RWPE1 (cell line): Measurements from ENCODE around the gene SMTNL1.
A peak's percentile ranks its signal among the peaks of the same experiment; 100 is the strongest.

ENCODE experiments used
- CTCF ChIA-PET: fragments of 350-600 bp; sonication (Branson Sonifier 250); formaldehyde crosslinking; extraction: SDS; loops from one replicate; lab custom pipeline; 2021; lab: Yijun Ruan, JAX
- POLR2A ChIA-PET: fragments of 400-600 bp; formaldehyde crosslinking; extraction: SDS; loops from one replicate; lab custom pipeline; 2020; ENCODE audit warnings: antibody characterized with exemption; ENCODE audit not compliant: low non-redundant PET; lab: Yijun Ruan, JAX
- DNase-seq: peaks from one replicate; pipeline ENCODE4 v3.0.0; 2012; ENCODE audit warnings: low spot score
- H3K27ac ChIP-seq: fragments of 450-650 bp; 2 replicates; pipeline ENCODE4 v1.5.1; 2017
- CTCF ChIP-seq: fragments of 450-650 bp; conservative IDR thresholded peaks from 2 replicates; pipeline ENCODE4 v1.5.1; 2017; ENCODE audit warnings: low read depth, mild to moderate bottlenecking

Gene SMTNL1

GRCh38 chr11:57541169-57541568, 3.8 kb downstream of the SMTNL1 start:
- ChIA-PET CTCF (no interaction called here), POLR2A (no interaction called here)
- H3K27ac ChIP-seq, result no peak overlapping the region
- no peak for DNase-seq
- TF ChIP-seq CTCF, result no peak

DNA sequence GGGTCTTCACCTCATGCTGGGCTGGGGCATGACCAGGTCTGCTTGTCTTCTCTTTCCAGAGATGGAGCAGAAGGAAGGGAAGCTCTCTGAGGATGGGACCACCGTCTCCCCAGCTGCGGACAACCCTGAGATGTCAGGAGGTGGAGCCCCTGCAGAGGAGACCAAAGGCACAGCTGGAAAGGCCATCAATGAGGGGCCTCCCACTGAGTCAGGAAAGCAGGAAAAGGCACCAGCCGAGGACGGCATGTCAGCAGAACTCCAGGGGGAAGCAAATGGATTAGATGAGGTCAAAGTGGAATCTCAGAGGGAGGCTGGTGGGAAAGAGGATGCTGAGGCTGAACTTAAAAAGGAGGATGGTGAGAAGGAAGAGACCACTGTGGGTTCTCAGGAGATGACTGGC, 5.2 kb downstream of the SMTNL1 start:
- DNase-seq, result no peak
- CTCF ChIA-PET, result no interaction called here
- no peak overlapping the region for H3K27ac ChIP-seq
- POLR2A ChIA-PET, result no interaction called here
- TF ChIP-seq CTCF, result no peak

DNA sequence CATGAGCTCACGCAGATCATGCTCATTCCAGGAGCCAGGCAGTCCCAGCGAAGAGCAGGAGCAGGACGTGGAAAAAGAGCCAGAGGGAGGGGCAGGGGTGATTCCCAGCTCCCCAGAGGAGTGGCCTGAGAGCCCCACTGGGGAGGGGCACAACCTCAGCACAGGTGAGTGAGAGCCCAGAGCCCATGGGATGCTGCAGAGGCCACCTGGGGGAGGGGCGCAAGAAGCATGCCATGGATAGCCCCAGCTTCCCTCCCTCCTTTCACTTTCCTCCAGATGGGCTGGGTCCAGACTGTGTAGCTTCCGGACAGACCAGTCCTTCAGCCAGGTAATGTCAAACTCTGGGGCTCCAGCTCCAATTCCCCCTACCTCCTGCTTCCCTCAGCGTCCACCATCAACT, 6.2 kb downstream of the SMTNL1 start:
- DNase-seq, result no peak
- CTCF ChIA-PET, result interaction anchor here (1.7 kb wide), 1 partner anchor 17 kb away, joined by 7 read pairs; no protein-coding TSS in a partner anchor
- no peak overlapping the region for H3K27ac ChIP-seq
- no peak for TF ChIP-seq CTCF
- POLR2A ChIA-PET, result interaction anchor here (0.6 kb wide), 1 partner anchor 10 kb away, joined by 3 read pairs; no protein-coding TSS in a partner anchor

DNA sequence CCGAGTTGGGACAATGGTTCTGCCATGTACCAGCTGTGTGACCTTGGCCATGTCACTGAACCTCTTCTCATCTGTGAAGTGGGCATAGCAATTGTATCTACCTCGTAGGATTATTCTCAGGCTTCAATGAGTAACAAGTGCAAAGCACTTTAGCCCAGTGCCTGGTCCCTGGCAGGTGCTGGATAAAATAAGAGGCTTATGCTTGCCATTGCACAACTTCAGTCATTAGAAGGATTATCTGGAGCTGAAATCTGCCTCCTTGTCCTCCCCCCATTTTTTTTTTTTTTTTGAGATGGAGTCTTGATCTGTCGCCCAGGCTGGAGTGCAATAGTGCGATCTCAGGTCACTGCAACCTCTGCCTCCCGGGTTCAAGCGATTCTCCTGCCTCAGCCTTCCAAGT, 7.2 kb downstream of the SMTNL1 start:
- CTCF ChIA-PET, result interaction anchor here (0.7 to 1.7 kb wide), 3 partner anchors 18 to 165 kb away, joined by 3 to 7 read pairs (median 5); no protein-coding TSS in a partner anchor
- TF ChIP-seq CTCF, result no peak
- DNase-seq, result no peak
- POLR2A ChIA-PET, result no interaction called here
- H3K27ac ChIP-seq, result no peak overlapping the region

GRCh38 chr11:57545883-57546282, 8.5 kb downstream of the SMTNL1 start:
- no peak for DNase-seq
- CTCF ChIA-PET, result interaction anchor here (0.7 to 1.1 kb wide), 2 partner anchors 88 to 219 kb away, joined by 3 read pairs; no protein-coding TSS in a partner anchor
- no peak for TF ChIP-seq CTCF
- POLR2A ChIA-PET, result no interaction called here
- no peak overlapping the region for H3K27ac ChIP-seq

DNA sequence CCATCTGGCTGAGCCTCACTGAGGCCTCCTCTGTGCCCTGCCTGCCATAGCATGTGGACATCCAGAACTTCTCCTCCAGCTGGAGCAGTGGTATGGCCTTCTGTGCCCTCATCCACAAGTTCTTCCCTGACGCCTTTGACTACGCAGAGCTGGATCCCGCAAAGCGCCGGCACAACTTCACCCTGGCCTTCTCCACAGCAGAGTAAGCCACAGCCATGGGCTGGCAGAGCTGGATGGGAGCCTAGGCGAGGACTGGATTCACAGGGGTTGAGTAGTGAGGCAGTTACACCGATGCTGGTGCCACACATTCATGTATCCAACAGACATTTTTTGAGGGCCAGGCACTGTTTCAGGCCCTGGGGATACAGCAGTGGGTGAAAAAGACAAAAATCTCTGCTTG, 9.1 kb downstream of the SMTNL1 start:
- CTCF ChIA-PET, result interaction anchor here (0.6 to 1.1 kb wide), 7 partner anchors 12 to 390 kb away, joined by 3 to 5 read pairs (median 4); no protein-coding TSS in a partner anchor

More for the DNA sequence above, 9.1 kb downstream of the SMTNL1 start:
- POLR2A ChIA-PET, result no interaction called here
- DNase-seq, result no peak
- no peak for TF ChIP-seq CTCF
- peak overlapping the region; percentile 17; the same call in 1 of the 2 replicates for H3K27ac ChIP-seq
